Embryonic facial prominence (tissue), 1 donor: ENCODE data around the gene MRPS27.

ENCODE experiments used
- DNase-seq: peaks from one replicate; pipeline ENCODE4 v3.0.0-alpha.2; 2016; ENCODE audit errors: extremely low spot score

The MRPS27 gene

DNA sequence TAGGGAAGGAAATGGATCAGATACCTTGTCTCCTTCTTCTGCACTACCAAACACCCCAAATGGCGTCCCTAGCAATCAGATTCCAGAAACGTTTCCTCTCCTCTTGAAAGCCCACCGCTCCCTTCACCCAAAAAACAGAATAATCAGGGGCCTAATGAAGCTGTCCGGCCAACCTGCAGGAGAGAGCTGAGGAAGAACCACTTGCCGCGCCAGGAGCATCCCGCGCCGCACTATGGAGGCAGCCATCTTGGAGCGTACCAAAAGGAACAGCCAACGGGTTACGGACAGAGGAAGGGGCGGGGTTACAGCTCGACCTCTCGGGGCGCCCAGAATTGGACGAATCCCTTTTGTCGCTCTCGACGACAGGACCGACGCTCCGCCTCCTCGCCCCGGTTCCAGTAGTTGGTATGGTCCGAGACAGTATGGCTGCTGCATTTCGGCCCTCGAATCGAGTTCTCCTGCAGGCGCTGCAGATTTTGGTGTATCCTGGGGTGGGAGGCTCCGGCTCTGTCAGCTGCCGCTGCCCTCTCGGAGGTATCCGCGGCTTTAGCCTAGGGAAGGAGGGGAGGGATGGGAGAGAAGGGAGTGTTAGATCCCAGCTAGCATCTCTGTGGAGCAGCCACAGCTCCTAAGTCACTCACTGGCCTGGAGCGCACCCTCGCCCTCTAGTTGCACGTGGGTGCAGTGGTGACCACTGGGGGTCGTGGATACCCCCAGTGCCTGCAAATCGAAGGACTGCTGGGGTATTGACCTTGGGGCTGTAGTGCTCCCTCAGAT lies at the start of gene MRPS27, which contains the start of gene PTCD2:
Gene MRPS27, minus strand, starts transcription at position 265 of the 777 bp plus-strand sequence. Its CDS starts 19 bp downstream, at position 246.
Gene PTCD2, plus strand, starts transcription at position 398 of the 777 bp plus-strand sequence. Its CDS starts 10 bp downstream, at position 408.
- DNase-seq: peak; percentile 97

DNA sequence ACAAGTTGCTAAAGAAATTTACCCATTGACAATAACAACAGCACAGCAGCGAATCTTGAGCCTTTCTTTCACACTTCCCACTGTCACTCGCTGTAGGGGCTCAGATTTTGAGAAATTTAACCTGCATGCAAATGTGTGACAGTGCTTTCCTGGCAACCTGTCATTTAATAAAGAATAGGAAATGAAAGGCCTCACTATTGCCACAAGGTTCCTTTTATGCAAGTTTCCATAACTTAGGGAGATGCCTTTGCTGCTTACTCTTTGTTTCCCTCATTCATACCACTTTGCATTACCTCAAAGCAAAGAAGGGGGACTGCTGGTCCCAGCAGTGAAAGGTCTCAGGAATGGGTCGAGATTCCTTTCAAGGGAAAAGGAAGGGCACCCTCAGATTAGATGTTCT lies 49.7 kb upstream of the MRPS27 start:
- no peak for DNase-seq

DNA sequence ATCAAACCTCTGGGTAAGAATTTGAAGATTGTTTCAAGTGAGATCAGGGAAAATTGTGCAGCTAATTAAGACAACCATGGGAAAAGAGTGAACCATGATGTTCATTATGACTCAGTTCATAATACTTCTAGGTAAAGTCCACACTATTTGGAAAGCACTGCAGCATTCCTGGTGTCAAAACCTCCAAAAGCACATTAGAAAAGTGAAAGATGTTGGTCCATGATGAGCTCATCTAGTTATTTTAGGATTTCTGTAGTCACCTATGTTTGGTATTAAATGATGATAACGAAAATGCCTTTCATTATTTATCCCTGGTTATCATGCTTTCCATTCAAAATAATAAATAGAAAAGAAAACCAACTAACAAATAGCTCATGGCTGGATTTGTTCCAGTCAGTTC lies 49.3 kb upstream of the MRPS27 start:
- no peak for DNase-seq

DNA sequence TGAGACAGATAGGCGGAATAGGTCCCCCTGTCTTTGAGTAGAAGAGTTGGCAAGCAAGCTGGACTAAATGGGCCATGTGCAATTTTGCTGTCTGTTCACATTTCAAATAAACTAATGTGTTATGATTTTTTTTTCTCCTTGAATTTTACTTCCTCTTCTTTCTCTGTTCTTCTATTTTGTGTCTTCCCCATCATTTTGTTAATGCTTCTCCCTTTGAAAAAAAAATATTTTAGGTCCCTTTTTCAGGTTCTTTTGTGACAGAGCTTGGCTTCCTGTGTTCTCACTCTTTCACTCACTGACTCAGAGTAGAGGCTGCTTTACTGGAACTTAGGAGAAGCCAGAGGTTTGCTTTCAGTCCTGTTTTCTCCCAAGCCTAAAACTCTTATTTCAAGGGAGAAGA lies 48.2 kb upstream of the MRPS27 start:
- no peak for DNase-seq

DNA sequence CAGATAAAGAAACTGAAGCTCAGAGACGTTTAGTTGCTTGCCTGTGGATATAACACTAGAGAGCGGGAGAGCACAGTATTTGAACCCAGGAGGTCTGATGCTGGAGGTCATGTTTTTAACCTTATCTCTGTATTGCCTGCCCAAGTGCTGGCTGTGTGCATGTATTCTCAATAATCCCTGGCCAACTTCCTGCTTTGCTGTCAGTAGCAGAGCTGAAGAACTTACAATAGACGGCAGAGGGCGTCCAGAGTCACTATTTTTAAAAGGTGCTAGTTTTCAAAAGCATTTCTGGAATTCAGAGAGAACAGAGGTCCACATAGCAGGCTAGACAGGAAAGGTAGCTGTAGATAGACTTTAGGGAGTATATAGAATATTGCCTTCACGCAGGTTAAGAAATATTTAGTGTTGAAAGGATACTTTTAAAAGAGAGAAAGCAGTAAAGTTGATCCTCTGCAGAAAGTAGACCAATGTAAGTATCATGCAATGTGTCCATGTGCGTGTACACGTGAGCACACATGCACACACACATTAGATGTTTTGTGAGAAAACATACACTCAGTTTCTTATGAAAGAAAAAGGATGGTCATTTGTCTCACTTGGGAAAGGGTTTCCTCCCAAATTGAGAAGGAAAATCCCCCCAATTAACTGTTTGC lies 46.4 kb upstream of the MRPS27 start:
- peak; percentile 79 for DNase-seq

DNA sequence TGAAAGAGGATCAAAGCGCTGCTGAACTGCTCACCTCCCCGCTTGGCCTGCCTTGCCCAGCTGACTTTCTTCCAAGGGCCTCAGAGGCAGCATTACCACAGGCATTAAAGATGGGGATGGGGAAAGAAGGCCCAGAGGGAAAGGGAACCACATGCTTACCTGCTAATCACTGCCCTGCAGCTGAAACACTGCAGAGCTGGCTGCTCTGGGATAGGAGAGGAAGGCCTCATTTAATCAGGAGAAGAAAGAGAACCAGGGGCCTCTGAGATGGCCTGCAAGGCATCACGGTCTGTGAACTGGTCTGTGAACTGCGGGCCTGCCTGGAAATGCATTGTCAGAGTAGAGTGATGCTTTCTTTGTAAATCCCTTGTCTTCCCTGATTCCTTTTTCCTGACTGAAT lies 44.9 kb upstream of the MRPS27 start:
- no peak for DNase-seq

DNA sequence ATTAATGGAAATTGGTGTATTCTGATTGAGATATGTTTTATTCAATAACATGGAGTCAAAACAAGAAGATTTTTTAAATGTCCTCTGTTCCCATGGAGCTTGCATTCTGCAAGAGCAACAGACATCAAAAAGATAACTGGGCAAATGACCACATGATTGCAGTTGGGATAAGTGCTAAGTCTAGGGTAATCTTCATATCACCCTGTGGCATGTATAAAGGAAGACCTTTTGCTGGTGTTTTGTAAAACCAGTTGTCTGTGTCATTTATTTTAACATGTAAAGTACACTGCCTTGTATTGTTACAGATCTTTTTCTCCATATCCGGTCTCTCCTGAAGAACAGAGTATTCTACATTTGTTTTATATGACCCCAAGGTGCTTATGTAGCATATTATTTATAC lies 44.1 kb upstream of the MRPS27 start:
- DNase-seq: no peak

DNA sequence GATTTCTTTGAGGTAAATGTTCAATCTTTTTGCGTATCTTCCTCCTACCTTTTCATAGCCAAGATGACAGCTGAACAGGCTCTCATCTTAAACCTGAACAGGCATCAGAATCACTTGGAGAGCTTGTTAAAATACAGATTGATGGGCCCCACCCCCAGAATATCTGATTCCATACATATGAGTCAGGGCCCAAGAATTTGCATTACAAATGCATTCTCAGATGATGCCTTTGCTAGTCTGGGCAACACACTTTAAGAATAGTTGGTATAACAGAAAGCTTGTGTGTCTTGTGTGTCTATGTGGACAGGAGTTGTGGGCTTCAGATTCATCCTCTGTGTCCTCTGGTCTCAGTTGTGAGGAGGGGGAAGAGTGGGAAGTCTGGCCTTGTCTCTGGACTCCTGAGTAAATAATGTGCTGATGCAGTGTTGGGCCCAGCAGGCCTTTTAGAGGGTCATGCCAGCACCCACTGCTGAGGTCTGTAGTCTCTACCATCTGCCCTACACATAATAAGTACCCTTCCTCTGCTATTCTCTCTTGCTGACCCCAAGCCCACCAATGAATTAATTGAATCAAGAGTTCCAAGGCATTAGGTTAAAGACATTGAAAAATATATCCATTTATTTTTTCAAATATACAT lies 43.2 kb upstream of the MRPS27 start:
- no peak for DNase-seq

DNA sequence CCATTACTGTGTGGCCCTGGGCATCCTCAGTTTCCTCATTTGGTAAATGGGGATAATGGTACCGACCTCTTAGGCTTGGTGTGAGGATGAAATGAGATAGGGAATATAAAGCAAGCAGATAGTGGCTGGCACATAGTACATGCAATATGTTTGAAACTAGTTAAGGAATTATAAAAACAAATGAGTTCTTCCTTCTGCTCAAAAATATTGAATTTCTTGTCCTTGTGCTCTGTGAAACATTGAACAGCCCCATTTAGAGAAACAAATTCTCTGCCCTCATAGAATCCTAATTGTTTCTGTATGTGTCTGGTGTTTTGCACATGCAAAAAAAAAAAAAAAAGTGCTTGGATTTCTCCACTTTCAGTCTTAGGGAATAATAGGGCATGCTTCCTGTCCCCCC lies 39.8 kb upstream of the MRPS27 start:
- no peak for DNase-seq

DNA sequence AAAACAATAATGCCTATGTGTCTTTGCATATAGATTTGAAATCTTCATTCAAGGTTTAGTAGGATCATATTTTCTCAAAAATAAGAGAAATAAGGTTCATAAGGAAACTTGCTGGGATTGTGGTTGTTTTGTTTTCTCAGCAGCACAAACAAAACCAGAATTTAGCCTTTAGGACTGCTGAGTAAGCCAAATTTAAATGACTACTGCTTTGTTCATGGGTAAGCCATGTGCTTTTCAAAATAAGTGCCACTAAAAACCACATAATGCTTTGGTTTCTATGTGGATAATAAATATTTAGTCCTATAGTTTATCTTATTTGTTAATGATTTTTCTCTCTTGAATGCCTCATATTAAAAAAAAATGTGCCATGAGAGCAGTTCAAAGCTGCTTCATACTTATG lies 38.9 kb upstream of the MRPS27 start:
- no peak for DNase-seq

DNA sequence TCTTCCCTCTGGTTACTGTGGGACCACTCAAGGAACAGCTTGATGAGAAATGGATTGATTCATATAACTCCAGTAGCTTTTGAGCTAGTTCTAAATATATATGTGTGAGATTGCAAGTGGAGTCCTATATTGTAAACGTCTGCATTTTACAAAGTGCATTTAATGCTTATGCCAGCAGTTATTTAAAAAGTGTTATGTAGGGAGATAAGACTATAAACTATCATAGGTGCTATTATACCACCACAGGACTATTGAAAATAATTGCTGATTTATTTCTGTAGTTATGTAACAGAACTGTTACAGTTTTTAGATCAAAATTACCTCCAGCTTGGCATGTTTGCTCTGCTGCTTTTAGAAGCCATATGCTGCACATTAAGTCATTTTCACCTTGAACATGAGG lies 36.3 kb upstream of the MRPS27 start:
- DNase-seq: no peak

DNA sequence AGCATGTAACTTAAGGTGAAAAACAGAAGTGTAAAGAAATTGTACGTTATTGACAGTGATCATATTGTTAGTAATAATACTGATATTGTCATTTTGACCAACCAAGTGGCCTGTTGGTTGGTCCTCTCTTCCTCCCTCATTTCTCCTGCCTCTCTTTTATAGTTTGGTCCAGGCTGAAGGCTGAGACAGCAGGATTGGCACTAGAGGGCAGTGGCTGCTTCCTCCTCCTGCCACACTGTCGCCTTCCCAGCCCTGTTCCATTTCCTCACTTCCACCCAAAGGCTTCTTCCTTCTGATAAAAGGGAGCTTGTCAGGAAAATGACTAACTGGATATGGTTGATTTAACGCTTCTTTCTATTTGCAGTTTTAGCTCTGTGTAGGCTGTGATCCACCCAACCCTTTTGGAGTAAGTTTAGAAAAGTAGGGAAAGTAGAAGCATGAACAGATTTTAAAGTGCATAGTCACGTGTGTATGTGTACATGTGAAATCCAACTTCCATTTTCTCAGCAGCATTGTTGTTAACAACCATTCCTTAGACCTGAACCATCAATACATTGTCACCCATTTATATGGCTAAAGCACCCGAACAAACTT lies 35.8 kb upstream of the MRPS27 start:
- DNase-seq: no peak

DNA sequence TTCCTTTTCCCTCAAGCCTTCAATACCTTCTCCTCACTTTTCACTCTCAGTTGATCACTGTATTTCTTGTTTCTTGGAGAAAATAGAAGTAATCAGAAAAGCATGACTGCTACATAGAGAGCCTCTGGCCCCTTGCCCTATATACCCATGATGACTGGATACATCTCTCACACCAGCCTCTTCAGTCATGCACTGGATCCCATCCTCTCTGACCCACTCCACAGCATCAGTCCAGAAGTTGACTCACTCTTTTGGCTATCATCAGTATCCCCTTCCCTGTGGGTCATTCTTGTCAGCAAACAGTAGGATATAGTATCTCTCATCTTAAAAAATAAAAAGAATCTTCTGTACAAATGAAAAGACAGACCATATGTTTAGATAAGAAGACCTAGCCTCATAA lies 33.0 kb upstream of the MRPS27 start:
- DNase-seq: no peak

DNA sequence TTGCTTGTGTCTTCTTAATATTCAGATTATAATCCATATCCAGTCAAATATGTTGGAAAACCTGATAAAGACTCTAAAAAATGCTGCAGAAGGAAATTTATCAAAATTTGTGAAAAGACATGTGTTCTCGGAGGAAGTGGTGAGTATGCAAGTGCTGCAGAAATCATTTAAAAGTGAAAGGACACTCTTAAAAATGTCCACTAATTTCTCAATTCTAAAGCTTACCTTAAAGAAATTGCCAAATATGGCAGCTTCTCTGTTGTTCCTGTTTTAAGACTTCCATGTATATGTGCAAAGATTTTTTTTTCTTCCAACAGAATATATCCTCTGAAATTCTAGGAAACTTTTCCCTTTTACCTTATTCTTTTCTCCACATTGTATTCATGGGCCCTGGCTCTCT lies 32.6 kb upstream of the MRPS27 start:
- DNase-seq: no peak

DNA sequence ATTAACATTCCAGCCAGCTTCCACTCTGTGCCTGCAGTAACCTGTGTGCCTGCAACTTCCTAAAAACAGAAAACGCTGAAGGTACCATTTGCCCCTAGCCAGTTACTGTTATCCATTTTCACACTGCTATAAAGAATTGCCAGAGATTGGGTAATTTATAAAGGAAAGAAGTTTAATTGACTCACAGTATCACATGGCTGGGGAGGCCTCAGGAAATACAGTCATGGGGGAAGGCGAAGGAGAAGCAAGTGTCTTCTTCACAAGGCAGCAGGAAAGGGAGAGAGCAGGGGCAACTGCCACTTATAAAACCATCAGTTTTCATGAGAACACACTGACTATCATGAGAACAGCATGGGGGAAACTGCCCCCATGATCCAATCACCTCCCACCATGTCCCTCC lies 31.3 kb upstream of the MRPS27 start:
- no peak for DNase-seq

DNA sequence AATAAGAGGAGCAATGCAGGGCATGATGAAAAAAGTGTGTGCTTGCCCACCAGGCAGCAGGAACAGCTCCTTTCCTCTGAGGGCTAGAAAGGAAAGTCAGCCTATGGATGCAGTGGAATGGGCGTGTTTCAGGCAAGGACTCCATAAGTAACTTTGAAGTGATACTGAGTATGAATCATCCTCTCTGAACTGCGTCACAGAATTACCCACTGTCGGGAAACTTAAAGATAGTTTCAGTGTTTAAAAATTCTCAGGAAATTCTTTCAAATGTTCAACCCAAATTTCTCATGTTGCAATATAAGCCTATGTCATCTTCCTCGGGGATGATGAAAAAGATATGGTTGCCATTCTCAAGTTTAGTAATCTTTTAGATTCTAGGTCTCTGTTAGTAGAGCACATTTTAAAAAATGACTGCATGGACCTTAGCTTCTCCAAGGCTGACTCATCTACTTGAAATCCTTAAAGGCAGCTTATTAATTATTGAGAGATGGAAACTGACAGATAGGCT lies 27.8 kb upstream of the MRPS27 start:
- DNase-seq: no peak

DNA sequence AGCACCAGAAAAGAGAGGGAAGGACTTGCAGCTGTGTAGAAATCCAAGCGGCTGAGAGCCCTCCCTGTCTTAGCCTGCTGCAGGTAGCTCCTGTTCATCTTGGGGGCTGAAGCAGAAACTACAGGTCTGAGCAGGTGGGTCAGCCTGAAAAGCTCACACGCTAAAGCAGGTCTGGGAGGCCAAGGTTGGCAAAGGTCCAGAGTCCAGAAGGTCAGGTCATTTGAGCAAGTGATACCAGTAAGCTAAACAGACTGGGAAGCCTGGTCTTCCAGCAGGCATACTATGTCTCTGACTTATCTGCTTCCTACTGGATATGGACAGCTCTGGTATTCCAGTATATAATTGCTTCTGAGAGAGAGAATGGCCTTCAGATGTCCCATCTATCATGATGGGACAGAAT lies 26.4 kb upstream of the MRPS27 start:
- DNase-seq: no peak

DNA sequence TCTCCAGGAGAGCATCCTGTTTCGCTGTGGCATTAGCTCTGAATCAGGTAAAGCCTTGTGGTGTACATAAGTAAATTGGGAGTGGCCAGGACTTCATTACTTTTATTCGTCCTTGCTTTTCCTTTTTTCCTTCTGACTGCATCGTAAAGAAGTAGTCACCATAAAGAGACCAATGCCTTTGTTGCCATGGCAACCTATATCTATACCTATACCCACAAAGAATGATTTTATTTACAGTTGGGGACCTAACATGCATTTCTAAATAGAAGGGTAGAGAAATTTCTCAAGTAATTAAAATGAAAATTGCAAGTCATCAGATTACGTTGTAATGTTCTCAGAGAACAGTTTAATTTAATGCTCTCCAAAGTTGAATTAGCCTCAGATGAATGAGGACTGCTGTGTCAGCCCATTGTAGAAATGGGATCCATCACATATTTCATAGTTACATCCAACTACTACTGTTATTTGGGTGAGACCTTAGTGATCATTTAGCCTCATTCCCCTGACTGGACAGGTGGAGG lies 18.7 kb upstream of the MRPS27 start:
- no peak for DNase-seq

DNA sequence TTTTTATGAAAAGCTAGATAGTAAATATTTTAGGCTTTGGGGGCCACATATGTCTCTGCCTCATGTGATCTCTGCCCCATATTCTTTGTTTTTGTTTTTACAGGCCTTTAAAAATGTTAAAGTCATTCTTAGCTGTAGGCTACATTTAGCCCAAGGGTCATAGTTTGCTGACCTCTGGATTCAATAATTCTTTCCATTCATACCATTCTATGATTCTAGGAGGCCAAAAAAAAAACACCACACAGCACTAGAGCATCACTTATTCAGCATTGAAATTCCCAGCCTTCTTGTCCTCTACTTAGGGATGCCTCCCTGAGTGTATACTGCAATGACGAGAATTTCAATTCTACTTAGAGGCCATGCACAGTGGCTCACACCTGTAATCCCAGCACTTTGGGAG lies 17.1 kb upstream of the MRPS27 start:
- DNase-seq: no peak

DNA sequence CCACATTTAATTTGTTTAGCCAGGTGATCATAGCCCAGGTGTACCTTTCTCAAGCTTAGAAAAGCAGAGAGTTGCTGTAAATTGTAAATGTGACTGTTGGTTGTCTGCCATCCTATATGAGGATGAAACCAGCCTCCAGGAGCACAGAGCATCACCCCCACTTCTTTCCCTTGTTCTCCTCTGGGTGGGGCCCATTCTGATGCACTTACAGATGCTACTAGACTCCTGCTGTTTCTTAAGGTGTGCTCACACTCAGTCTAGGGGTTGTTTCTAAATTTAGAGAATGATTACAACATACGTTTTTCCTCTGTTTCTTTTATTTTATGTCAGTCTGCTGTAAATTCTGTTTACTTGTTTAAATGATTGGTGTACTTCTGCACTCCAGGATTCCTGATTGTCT lies 10.7 kb upstream of the MRPS27 start:
- no peak for DNase-seq

DNA sequence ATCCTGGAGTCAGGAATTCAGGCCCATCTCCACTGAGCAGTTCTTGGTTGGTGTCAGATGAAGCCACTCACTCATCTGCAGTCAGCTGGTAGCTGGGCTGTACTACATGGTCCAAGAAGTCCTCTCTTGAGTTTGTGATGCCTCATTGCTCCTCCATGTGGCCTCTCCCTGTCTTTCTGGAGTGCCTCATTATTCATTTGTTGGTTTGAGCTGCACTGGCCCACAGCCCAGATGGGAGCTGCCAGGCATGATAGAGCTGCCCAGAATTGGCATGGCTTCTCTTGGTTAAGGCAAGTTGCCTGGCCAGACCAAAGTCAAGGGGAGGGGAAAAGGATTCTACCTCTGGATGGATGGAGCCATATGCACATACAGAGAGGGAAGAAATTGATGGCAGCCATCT lies 8.1 kb upstream of the MRPS27 start:
- DNase-seq: no peak

DNA sequence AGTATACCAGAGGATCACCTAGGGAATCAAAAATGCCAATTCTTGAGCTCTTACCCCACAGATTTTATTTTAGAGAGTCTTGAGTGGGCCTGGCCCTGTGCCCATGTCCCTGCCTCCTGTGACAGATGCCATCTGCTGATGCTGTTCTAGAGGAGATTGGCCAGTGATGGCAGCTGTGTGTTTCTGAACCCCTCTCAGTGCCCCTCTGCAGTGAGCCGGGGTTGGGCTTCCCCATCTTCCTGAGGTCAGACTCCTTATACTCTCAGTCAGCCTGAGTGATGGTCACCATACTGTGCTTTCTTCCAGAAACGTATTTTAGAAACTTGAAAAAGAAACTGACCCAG lies 6.2 kb upstream of the MRPS27 start:
- DNase-seq: no peak
